DMS79 treated with DMSO at 0.1 percent for 48 hours (cell line): ENCODE results near the gene STK16.
"Not testable (repeated sequence)": the region's sequence is repeated elsewhere in the genome, so short reads cannot be mapped to it uniquely, and the experiment has no call there.

Source experiments
- DNase-seq: peaks from one replicate; lab custom pipeline; 2025; lab: John Stamatoyannopoulos, UW

STK16 gene

DNA sequence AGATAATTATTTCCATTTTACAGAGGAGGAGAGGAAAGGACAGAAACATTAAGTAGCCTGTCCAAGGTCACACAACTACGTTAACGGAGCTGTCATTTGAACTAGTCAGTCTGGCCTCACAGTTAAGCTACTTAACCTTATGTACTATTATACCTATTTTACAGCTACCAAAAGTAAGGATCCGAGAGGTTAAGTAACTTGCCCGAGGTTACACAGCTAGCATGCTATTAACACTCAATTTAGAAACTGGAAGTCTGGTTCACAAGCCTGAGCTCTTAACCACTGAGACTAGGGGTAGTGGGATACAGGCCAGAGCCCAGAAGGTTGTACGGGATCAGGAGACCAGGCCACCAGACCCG, 511 bp upstream of the STK16 start:
- no peak for DNase-seq

DNA sequence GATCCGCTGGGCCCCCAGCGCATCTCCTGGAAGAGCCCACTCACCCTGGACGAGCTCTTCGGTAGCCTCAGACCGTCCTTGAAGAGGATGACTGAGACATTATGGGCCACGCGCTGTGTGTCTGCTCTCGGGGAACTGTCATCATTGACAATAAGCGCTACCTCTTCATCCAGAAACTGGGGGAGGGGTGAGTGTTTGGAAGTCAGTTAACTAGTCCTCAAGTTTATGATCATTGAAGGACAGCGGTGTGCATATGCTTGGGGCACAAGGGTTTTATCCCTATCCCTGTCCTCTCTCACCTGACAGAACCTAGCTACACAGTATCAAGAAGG, 586 bp downstream of the STK16 start:
- no peak for DNase-seq

DNA sequence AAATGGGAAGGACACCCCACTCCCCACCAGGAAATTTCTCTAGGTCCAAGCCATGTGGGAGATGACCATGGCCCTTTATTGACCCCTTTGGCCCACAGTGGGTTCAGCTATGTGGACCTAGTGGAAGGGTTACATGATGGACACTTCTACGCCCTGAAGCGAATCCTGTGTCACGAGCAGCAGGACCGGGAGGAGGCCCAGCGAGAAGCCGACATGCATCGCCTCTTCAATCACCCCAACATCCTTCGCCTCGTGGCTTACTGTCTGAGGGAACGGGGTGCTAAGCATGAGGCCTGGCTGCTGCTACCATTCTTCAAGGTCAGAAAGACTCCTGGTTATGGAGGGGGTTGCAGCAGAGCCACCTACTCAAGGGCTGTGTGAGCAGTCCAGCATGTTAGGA, 1.3 kb downstream of the STK16 start:
- DNase-seq: no peak

DNA sequence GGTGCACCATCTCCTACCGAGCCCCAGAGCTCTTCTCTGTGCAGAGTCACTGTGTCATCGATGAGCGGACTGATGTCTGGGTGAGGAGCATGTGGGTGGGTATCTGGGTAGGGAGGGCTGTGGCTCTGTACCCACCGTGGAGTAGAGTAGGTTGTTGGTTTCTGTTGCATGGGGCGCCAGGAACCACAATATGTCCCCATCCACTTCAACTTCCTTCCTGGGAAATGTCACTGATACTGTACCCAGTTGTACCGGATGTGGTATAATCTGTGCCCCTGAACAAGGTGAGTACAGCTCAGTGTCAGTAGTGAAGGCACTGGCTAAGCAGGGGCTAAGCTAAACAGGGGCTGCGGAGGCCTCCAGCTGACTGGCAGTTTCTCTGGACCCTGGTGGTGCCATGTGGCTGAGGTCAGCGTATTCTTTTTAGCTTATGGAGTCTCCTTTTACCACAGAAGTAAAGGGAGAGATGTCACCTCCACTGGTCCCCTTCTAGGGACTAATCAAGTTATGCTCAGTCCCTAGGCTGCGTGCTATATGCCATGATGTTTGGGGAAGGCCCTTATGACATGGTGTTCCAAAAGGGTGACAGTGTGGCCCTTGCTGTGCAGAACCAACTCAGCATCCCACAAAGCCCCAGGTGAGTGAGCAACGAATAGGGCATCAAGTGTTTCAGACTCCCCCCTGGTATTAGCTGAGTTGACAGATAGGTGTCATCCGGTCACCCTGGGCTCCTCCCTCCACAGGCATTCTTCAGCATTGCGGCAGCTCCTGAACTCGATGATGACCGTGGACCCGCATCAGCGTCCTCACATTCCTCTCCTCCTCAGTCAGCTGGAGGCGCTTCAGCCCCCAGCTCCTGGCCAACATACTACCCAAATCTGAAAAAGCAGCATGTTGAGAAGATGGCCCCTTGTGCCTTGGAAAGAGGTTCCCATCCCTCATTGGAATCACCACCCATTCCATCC, 2.7 kb downstream of the STK16 start:
- DNase-seq: no peak

DNA sequence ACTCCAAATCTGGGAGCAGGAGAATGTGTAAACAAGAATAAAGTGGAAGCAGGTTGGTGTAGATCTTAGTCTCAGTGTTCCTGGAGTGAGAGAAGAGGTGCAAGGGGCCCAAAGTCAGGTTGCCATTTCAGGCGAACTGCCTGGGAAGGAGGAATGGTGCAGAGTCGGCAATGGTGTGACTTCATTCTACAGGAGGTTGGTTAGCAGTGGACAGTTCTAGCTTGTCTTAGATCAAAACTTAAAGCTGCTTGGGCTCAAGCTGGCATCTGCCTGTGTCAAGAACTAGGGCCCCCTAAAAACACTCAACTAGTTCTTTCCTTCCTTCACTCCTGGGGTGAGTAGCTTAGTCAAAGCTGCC, 3.5 kb downstream of the STK16 start:
- no peak for DNase-seq

DNA sequence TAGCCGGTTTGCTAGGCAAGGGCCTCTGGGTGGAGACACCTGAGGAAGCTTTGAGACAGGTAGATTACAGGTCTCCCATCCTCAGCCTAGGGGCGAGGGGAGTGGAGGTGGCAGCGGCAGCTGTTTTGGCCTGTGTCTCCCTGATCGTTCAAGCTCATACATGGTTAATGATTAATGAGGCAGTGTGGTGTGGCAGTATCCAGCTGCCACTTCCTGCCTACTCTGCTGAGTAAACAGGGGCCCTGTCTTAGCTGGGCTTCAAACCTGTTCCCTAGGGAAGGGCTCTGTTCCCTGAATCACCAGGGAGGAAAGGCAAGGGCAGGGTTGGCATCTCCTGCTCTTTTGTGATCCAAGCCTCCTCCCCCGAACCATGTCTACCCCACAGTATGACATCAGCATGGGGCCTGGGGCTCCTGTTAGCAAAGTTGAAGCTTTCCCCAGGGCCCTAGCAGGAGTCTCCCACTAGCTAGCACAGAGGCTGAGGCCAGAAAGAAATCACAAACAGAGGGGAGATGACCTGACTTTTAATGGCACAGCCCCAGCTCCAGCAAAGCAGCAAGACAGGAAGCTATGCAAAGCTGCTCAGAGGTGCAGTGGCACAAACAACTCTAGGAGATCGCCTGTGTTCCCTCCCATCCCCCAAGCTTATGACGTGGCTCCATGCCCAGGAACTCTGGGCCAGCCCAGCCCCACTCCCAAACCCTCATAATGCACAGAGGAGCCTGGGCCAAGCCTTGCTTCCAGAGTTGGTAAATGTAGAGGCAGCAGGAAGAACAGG, 4.1 kb downstream of the STK16 start:
- no peak for DNase-seq

DNA sequence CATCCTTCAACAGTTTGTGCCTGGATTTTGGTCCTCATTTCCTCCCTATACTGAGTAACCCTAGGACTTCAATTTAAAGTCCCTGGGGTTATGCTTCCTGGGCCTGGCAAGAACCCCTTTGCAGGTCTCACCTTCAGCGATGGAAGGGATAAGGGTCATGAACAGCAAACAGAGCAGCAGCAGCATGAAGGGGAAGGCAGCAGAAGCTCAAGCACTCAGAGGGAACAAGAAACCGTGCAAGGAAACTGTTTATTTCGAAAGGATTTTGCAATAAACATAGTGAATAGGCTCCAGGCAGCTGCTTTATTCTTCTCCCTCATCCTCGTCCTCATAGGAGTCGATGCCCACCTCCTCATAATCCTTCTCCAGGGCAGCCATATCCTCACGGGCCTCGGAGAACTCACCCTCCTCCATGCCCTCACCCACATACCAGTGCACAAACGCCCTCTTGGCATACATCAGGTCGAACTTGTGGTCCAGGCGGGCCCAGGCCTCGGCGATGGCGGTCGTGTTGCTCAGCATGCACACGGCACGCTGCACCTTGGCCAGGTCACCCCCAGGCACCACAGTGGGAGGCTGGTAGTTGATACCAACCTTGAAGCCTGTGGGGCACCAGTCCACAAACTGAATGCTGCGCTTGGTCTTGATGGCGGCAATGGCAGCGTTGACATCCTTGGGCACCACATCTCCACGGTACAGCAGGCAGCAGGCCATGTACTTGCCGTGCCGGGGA, 4.9 kb downstream of the STK16 start:
- no peak for DNase-seq

DNA sequence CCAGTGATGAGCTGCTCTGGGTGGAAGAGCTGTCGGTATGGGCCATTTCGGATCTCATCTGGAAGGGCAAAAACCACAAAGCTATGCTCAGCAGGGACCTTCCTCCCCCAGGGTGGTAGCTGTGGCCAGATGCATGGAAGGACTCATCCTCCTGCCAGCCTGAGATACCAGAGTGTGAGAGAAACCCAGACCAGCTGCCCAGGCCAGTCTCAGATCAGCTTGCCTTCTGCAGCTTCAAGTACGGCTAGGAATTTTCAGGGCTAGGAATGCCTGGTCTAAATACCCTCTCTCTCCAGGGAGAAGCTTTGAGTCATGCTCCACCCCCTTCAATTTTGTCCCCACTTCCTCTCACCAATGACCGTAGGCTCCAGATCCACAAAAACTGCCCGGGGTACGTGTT, 6.4 kb downstream of the STK16 start:
- no peak for DNase-seq

DNA sequence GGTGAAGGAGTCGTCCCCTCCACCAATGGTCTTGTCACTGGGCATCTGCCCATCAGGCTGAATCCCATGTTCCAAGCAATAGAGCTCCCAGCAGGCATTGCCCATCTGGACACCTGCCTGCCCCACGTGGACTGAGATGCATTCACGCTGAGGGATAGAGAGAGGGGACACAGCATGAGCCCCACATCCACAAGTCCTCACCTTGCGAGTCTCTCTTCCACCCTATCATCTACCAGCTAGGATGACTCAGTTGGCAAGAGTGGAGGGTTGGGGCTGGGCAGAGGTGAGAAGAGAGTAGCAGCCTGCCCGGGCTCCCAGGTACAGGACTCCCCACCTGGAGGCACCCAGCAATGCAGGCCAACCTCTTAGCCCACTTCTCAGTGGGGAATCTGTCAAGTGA, 6.8 kb downstream of the STK16 start:
- DNase-seq: no peak

DNA sequence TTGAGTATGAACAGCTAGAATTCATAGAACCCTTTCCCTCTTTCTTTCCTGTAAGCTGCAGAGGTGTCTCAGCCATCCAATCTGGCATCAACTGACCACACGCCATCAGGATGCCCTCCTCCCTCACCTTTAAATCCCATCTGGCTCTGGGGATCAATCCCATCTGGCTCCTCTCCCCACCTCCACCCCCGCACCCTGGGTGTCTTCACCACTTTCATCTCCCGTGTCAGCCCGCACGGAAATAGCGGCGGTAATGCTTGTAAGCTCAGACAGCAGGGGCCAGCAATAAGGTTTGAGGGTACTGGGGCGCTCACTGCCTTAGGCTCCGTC, 7.3 kb downstream of the STK16 start:
- no peak for DNase-seq

DNA sequence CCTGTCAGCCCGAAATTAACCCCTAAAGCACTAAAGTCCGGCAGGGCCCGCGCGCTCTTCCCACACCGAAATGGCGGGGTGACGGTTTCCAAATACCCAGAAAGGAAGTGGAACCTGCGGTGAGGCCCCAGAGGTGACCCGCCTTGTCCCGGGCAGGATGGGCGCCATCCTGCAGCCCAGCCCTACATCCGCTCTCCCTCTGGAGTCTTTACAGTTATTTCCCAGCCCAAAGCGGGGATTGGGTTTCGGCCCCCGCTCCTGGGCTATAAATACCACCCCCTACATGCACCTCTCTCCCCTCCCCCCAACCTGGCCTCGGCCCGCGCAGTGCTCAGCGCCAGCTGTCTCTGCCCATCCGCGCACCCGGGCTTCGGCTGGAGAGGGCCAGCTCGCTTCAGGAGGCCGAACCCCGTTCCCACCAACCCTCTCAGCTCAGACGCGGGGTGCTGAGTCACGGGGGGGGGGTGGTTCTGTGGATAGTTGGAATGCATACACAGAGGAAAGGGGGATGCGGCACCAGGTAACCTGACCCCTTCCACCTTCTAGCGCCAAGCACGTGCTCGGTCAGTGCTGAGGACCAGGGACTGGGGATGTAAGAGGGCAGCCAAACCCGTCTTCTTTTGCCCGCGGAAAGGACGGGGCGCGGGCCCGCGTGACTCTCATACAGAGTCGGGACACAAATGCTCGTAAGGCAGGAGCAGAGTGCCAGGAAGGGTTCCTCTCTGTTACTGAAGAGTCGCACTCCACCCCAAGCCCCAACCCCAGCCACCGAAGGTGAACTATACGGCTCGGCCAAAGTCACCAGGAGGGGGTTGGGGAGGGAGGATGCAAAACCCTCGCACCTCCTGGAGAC, 7.8 kb downstream of the STK16 start, which contains the start of gene TUBA4B:
Gene TUBA4B, plus strand, starts transcription at position 344 of the 853 bp plus-strand sequence. Its CDS starts 165 bp downstream, at position 509.
- peak; percentile 23 for DNase-seq

DNA sequence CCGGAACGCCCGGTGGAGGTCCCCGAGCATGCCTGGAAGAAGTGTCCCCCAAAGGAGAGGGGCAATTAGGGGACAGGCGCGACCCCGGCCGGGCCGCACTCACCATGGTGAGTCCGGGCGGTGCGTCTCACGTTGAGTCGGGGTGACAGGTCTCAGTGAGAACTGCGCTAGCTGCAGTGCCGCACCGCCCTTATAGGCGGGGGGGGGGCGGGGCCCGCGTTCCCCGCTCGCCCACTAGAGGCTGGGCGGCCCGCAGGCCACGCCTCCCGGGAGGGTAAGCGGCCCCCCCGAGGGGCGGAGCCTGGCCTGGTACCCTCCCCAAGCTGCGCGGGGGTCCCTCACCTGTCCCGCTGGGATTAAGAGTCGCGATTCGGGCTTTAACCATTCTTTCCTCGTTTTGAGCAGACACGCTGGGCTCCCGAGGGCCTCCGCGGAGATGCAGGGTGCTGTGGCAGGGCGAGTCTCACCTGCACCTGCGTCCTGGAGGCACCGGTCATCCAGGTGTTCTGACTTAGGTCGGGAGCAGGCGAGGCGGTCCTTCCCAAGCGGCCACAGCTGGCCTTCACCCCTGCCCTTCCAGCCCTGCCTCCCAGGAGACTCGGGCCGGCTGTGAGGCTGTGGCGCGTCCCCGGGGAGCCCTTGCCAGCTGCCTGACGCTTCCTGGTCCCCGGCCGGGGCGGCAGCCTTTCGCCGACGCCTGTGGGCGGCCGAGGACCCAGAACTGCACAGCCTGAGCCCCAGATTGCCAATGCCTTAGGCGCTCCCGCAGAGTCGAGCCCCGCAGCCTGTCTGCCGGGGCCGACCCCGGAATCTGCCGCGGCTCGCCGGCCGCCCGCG, 8.7 kb downstream of the STK16 start, which contains the start of gene TUBA4A:
Gene TUBA4A, minus strand, starts transcription at position 166 of the 837 bp plus-strand sequence. Its CDS starts 60 bp downstream, at position 106.
- DNase-seq: peak; percentile 45

DNA sequence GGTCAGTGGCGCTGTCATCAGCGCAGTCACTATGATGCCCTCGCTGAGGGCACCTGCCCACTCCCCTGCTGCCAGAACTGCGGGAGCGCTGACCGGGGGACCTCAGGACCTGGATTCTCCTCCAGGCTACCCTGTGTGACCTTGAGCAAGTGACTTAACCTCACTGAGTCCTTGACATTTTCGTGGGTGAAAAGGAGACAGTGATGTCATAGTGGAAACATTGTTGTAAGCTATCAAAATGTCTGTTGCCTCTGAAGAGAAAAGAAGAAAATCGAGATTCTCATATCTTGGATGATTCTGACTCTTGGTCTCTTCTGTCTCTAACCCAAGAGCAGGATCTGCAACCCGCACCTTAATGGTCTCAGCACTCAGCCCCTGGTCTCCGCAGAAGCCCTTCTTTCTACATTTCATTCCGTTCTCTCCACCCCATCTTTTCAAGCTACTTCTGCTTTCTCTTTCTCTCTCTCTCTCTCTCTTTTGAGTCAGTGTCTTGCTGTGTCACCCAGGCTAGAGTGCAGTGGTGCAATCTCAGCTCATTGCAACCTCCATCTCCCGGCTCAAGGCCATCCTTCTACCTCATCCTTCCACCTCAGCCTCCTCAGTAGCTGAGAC, 9.4 kb downstream of the STK16 start:
- no peak for DNase-seq

DNA sequence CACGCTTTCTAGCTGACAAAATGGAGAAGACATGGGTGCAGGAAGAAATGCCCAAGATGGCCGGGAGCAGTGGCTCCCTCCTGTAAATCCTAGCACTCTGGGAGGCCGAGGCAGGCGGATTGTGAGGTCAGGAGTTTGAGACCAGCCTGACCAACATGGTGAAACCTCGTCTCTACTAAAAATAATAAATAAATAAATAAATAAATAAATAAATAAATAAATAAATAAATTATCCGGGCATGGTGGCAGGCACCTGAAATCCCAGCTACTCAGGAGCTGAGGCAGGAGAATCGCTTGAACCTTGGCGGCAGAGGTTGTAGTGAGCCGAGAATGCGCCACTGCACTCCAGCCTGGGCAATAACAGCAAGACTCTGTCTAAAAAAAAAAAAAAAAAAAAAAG, 13.7 kb downstream of the STK16 start:
- not testable (repeated sequence) for DNase-seq

DNA sequence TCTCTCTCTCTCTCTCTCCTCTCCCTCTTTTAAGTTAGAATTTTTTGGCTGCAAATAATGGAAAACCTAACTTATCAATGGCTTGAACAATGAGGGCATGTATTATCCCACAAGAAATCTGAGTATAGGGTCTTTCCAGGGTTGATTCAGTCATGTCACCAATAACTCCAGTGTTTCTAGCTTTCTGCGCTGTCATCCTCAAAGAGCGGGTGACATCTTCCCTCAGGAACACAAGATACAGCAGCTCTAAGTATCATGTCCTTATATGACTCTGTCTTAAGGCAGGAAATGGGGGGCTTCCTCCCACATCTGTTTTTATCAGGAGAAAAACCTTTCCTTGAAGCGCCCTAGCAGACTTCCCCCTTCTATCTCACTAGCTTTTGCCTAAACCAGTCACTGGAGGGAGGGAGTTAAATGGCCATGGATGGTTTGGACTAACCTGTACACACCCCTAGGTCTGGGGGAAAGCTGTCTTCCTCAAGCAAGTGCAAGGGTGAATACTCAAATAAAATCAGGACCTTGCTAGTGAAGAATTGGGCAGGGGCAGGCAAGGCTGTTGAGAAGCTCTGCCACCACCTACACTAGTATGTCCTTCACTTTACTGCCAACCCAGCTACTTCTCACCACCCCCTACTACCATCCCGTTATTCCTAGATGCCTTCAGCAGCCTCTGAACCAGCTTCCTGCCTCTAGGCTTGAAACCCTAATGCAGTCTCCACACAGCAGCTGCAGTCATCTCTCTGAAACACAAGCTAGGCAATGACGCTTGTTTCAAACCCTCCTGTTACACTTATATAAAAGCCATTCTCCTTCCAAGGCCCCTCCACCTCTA, 16.0 kb downstream of the STK16 start:
- no peak for DNase-seq

DNA sequence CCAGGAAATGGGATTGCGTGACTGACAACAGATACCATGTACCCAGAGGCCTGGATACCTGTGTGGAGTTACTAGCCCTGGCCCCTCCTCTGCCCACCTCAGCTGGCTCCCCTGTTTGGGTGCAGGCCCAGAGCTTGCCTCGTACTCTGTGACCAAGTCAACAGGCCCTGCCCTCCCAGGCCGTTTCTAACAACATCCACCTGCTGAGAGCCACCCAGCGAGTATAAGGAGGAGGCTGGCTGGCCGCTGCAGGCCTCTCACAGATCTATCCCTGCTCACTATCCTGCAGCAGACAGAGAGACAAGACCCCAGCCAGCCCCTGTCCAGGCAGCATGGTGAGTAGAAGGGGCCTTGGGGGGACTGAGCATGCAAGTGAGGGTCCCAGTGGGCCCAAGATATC, 21.0 kb downstream of the STK16 start:
- DNase-seq: no peak

DNA sequence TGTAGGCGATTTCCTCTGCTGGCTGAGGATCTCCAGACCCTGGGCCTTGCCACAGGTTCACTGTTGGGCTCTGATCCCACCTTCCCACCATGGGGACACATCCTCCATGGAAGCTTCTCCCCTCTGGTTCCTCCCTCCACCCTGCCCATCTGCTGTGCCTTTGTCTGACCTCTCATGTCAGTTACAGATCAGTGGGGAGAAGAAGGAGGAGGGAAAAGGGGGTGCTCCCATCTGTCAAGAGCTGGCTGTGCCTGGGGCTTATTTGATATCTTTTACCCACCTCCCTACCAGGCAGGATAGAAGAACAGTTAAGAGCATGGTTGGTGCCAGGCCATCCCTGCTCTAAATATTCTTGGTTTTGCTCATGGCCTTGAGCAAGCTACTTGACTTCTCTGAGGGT, 21.6 kb downstream of the STK16 start:
- DNase-seq: no peak

DNA sequence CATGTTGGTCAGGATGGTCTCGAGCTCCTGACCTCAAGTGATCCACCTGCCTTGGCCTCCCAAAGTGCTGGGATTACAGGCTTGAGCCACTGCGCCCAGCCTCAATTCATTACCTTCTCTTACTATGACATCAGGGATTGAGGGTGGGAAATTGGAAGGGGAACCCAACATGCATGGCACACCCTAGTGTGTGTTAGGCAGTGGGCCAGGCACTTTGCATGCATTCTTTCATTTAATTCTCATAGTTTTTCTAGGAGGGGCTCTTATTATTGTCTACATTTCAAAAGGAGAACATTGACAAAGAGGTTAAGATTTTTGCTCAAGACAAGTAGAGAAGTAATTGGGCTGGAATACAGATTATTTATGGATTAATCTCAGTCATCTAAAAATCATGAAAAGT, 23.0 kb downstream of the STK16 start:
- no peak for DNase-seq

DNA sequence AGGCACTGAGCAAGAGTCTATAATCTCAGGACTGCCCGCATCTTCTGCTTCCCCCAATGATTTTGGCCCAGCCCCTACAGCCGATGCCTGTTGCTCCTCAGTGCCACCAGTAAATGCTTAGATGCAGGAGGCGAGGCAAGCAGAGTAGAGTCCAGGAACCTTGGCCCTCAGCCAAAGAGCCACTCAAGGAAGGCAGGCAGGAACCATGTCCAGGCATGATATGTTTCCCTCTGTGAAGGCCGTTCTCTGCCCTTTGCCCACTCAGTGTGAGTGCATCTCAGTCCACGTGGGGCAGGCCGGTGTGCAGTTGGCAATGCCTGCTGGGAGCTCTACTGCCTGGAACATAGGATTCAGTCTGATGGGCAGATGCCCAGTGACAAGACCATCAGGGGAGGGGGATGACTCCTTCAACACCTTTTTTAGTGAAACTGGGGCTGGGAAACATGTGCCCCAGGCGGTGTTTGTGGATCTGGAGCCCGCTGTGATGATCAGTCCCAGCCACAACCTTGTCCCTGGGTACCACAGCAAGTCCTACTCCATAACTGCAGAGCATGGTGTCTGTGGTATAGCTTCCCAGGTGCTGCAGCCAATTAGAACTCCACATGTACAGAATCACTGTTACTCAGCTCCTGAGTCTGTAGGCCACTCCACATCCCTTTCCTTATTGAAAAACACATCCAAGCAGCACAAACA, 24.2 kb downstream of the STK16 start:
- peak; percentile 89 for DNase-seq
